ENCODE results near the gene CELA1.

- TF ChIP-seq CTCF (conservative IDR thresholded peaks at IDR 0.05; ENCODE audit: low read length) (no peak; the same call in 1 of the 2 replicates), EZH2phosphoT487 (IDR thresholded peaks at IDR 0.05; ENCODE audit: borderline replicate concordance, low read depth, low read length) (no peak)
Observed at GRCh38 chr12:51377099-51377984, 30.9 kb upstream of the CELA1 start.

Data from OCI-LY7 (cell line).